Keratinocyte (primary cell): Measurements from ENCODE around the gene SCRT2. TPM values are rescaled to one million over a fixed set of nuclear protein-coding genes. Genes with fewer than 3 reads are reported as not detected.

Experiments used
- DNase-seq: peaks from one replicate; pipeline ENCODE4 v3.0.0-alpha.2; 2011; ENCODE audit warnings: low read depth, missing footprints, low spot score
- FAIRE-seq: peaks from 2 replicates; lab custom pipeline; 2011; peaks lifted over from hg19 to GRCh38; lab: Jason Lieb, UNC
- H2AFZ ChIP-seq: 2 replicates; pipeline ENCODE4 v1.6.0; 2012; ENCODE audit warnings: low read length, control low read depth, inconsistent platforms; ENCODE audit not compliant: control insufficient read depth
- H3K27ac ChIP-seq: 2 replicates; pipeline ENCODE4 v1.5.1; 2011; ENCODE audit warnings: low read length; ENCODE audit not compliant: control insufficient read depth, insufficient read depth
- H3K27me3 ChIP-seq: 3 replicates; pipeline ENCODE4 v1.6.0; 2011; ENCODE audit warnings: low read length; ENCODE audit not compliant: control insufficient read depth, insufficient read depth; ENCODE audit errors: extremely low read depth
- H3K36me3 ChIP-seq, 2 experiments: 2 replicates in 1 of 2; 3 replicates in 1 of 2; pipeline ENCODE4 v1.5.1; 2011; ENCODE audit warnings: low read length in 2 of 2, mild to moderate bottlenecking in 1 of 2; ENCODE audit not compliant: control insufficient read depth in 2 of 2, insufficient read depth in 2 of 2; ENCODE audit errors: extremely low read depth in 1 of 2
- H3K4me1 ChIP-seq: 3 replicates; pipeline ENCODE4 v1.5.1; 2011; ENCODE audit warnings: low read length; ENCODE audit not compliant: control insufficient read depth, insufficient read depth; ENCODE audit errors: extremely low read depth
- H3K4me2 ChIP-seq: 3 replicates; pipeline ENCODE4 v1.6.0; 2011; ENCODE audit warnings: low read depth, low read length; ENCODE audit not compliant: control insufficient read depth, insufficient read depth; ENCODE audit errors: extremely low read depth
- H3K4me3 ChIP-seq, 3 experiments: fragments of 200-600 bp in 1 of 3; sonication (generic) in 1 of 3; 2 replicates in 2 of 3; 3 replicates in 1 of 3; pipeline ENCODE4 v1.5.1; 2011 to 2016; ENCODE audit warnings: low read length in 3 of 3, mild to moderate bottlenecking in 3 of 3, control low read depth in 2 of 3, inconsistent platforms in 1 of 3, low read depth in 1 of 3, mixed read lengths in 1 of 3, mixed run types in 1 of 3, moderate library complexity in 1 of 3; ENCODE audit not compliant: control insufficient read depth in 2 of 3, insufficient read depth in 2 of 3; ENCODE audit errors: extremely low read depth in 1 of 3
- H3K79me2 ChIP-seq: 2 replicates; pipeline ENCODE4 v1.6.0; 2012; ENCODE audit warnings: low read length; ENCODE audit not compliant: control insufficient read depth, insufficient read depth
- H3K9ac ChIP-seq: 3 replicates; pipeline ENCODE4 v1.6.0; 2011; ENCODE audit warnings: low read length; ENCODE audit not compliant: control insufficient read depth, insufficient read depth; ENCODE audit errors: extremely low read depth
- H3K9me1 ChIP-seq: 3 replicates; pipeline ENCODE4 v1.6.0; 2011; ENCODE audit warnings: low read length; ENCODE audit not compliant: control insufficient read depth, insufficient read depth; ENCODE audit errors: extremely low read depth
- H3K9me3 ChIP-seq: 2 replicates; pipeline ENCODE4 v1.5.1; 2012; ENCODE audit warnings: low read depth, low read length; ENCODE audit not compliant: control insufficient read depth
- H4K20me1 ChIP-seq: 3 replicates; pipeline ENCODE4 v1.6.0; 2011; ENCODE audit warnings: low read length; ENCODE audit not compliant: control insufficient read depth, insufficient read depth; ENCODE audit errors: extremely low read depth
- EZH2 ChIP-seq: IDR thresholded peaks from one replicate; pipeline ENCODE4 v1.6.1; 2012; ENCODE audit warnings: inconsistent platforms, mild to moderate bottlenecking, low read length, moderate library complexity
- dilution Hi-C: fragments of 300-500 bp; cut with MboI; formaldehyde crosslinking; loops from one replicate; pipeline ENCODE4 v1.7.0; 2020; ENCODE audit warnings: low sequenced_read_pairs; ENCODE audit not compliant: extremely low pct_ligation_motif_present
- polyA plus RNA-seq, 5 experiments: library from polyadenylated mRNA; depleted of rRNA in 3 of 5; stranded (reverse) in 3 of 5; stranded (forward) in 1 of 5; unstranded in 1 of 5; fragments of >200 nt; gene quantifications; 1 replicate in 1 of 5; 2 replicates in 3 of 5; 3 replicates in 1 of 5; pipeline versions ENCODE4 v1.2.1 to v1.2.3, GENCODE V29; 2011 to 2012; ENCODE audit warnings: missing spikeins in 2 of 5, low read depth in 1 of 5, low replicate concordance in 1 of 5
- TF ChIP-seq, protein P1 (sequence below), 3 experiments: IDR thresholded peaks in 1 of 3; conservative IDR thresholded peaks in 1 of 3; optimal IDR thresholded peaks in 1 of 3; 2 replicates in 2 of 3; 3 replicates in 1 of 3; pipeline versions ENCODE3 to v1.5.1; 2011; ENCODE audit warnings: low read length in 3 of 3, mild to moderate bottlenecking in 3 of 3, moderate library complexity in 2 of 3, control low read depth in 1 of 3, inconsistent platforms in 1 of 3; ENCODE audit not compliant: insufficient read depth in 2 of 3; ENCODE audit errors: extremely low read depth in 1 of 3

Gene SCRT2
- polyA plus RNA-seq, 1 donor (not counting 4 experiments of a cell fraction or from before 2014, with no cell fraction given): not detected

DNA sequence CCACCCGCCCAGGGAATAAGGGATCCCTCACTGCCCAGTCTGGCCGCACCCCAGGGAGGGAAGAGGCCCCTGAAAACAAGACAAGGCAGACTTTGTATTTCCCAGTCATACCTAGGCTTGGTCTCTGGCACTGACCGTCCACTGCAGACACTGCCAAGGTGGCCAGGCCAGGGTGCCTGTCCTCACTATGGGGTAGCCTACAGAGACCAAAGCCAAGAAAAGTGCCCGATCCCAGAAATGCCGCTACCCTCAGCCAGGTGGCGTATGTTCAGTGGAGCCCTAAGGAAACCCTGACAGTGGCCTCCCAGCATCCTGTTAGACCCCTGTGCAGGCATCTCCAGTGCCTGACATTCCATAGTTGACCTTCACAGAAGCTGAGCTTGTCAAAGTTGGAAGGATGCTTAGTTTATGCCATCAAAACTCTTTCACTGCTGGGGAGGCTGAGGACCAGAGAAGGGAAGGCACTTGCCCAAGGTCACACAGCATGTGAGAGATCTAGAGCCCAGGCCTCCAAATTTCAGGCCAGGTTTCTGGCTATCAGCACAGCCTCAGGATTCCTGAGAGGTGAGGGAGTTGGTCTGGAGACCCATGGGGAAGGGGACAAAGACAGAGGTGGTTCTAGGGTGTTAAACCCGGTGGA, 2.5 kb downstream of the SCRT2 start:
- dilution Hi-C loops: no loop called here
- Histone ChIP-seq H3K27ac (no peak overlapping the region), H3K9ac (no peak overlapping the region), H3K36me3 (no peaks in the 10 kb centered on the region), H3K4me3 (no peak overlapping the region), H3K4me1 (no peaks in the 10 kb centered on the region), H3K4me2 (no peak overlapping the region), H3K27me3 (peaks cover 73% of the 10 kb centered on the region), H3K9me1 (no peaks in the 10 kb centered on the region), H2AFZ (no peak overlapping the region), H4K20me1 (no peaks in the 10 kb centered on the region), H3K9me3 (no peaks in the 10 kb centered on the region), H3K79me2 (no peaks in the 10 kb centered on the region)
- FAIRE-seq (no peak), DNase-seq (no peak)
- TF ChIP-seq EZH2: peak; percentile 65
- TF ChIP-seq, protein P1, sequence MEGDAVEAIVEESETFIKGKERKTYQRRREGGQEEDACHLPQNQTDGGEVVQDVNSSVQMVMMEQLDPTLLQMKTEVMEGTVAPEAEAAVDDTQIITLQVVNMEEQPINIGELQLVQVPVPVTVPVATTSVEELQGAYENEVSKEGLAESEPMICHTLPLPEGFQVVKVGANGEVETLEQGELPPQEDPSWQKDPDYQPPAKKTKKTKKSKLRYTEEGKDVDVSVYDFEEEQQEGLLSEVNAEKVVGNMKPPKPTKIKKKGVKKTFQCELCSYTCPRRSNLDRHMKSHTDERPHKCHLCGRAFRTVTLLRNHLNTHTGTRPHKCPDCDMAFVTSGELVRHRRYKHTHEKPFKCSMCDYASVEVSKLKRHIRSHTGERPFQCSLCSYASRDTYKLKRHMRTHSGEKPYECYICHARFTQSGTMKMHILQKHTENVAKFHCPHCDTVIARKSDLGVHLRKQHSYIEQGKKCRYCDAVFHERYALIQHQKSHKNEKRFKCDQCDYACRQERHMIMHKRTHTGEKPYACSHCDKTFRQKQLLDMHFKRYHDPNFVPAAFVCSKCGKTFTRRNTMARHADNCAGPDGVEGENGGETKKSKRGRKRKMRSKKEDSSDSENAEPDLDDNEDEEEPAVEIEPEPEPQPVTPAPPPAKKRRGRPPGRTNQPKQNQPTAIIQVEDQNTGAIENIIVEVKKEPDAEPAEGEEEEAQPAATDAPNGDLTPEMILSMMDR (optimal IDR thresholded peaks at IDR 0.05 in 1 of 3, IDR thresholded peaks at IDR 0.05 in 1 of 3, conservative IDR thresholded peaks at IDR 0.05 in 1 of 3; ENCODE audit: extremely low read depth in 1 of 3, insufficient read depth in 2 of 3, low read length in 3 of 3): peak; percentile 30 to 55 (median 33)

DNA sequence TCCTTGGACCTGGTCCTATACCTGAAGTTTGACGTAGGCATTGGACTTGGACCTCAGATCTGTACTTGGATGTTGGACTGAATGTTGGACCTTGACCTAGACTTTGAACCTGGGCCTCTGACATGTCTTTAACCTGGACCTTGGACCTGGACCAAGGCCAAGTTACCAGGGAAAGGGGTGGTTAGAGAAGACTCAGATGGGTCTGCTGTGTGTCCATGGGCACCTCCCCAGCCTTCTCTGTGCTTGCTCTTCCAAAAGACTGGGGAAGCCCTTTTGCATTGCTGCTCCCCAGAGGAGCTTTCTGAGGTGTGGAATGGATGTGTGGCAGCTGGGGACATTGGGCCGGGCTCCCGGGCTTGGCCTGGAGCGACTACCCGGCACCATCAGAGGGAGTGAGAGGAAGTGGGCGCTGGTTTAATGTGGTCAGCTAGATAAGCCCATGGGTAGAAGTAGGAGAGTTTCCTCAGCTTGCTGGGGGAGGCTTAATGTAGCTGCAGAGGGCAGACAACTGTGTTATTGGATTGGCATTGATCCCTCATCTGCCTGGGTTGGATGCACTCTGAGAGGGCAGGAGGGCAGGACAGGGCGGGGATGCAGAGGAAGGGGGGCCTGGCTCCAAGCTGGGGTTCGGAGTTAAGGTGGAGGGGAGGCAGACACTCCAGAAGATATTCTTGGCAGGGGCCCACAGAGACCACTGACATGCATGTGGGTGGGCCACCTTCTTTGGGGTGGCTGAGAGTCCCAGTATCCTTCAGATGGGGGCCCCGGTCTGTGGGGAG, 4.2 kb downstream of the SCRT2 start:
- FAIRE-seq (no peak), DNase-seq (no peak)
- Histone ChIP-seq H3K36me3 (no peaks in the 10 kb centered on the region), H3K9me3 (no peaks in the 10 kb centered on the region), H3K27ac (no peak overlapping the region), H3K79me2 (no peaks in the 10 kb centered on the region), H3K9ac (no peak overlapping the region), H2AFZ (no peak overlapping the region), H3K4me2 (no peak overlapping the region), H3K27me3 (peaks cover 67% of the 10 kb centered on the region), H4K20me1 (peaks cover 2% of the 10 kb centered on the region), H3K4me1 (no peaks in the 10 kb centered on the region), H3K9me1 (no peaks in the 10 kb centered on the region), H3K4me3 (no peak overlapping the region)
- dilution Hi-C loops: no loop called here
- TF ChIP-seq, protein P1 (optimal IDR thresholded peaks at IDR 0.05 in 1 of 3, IDR thresholded peaks at IDR 0.05 in 1 of 3, conservative IDR thresholded peaks at IDR 0.05 in 1 of 3; ENCODE audit: extremely low read depth in 1 of 3, insufficient read depth in 2 of 3, low read length in 3 of 3): no peak
- TF ChIP-seq EZH2: no peak
